K562 (cell line): ENCODE measurements around the gene FRMPD4. TPM values are rescaled to one million over a fixed set of nuclear protein-coding genes. Genes with fewer than 3 reads are reported as not detected.

Source experiments
- ATAC-seq: fragments of 200-7000 bp; cut with Tn5 transposase; 3 replicates; pipeline ENCODE4 v1.9.1; 2020; ENCODE audit warnings: moderate library complexity
- BruUV-seq: library from RNA; stranded (reverse); fragments of 400-500 nt; replicated peaks from 2 replicates; lab custom pipeline; 2021; lab: Mats Ljungman, UMichigan
- CTCF ChIA-PET: fragments of 300-600 bp; formaldehyde crosslinking; extraction: SDS; loops from one replicate; lab custom pipeline; 2021; ENCODE audit warnings: low intra/inter-chr PET ratio; lab: Yijun Ruan, JAX
- POLR2A ChIA-PET: fragments of 300-600, 350-650 bp; sonication (Branson Sonifier 250); formaldehyde crosslinking; extraction: SDS; loops from one replicate; lab custom pipeline; 2021; ENCODE audit warnings: antibody characterized with exemption, inconsistent platforms; lab: Yijun Ruan, JAX
- DNase-seq, 4 experiments: peaks; one replicate each; pipeline versions ENCODE4 v3.0.0 to v3.0.0-alpha.2; 2011 to 2018; ENCODE audit warnings: low spot score in 3 of 4, mixed read lengths in 3 of 4; ENCODE audit errors: extremely low read depth in 1 of 4
- FAIRE-seq: peaks from 2 replicates; lab custom pipeline; 2011; peaks lifted over from hg19 to GRCh38; lab: Jason Lieb, UNC
- H2AFZ ChIP-seq: 2 replicates; pipeline ENCODE4 v1.6.0; 2011; ENCODE audit warnings: low read depth, low read length, control low read depth, inconsistent platforms
- H3K27ac ChIP-seq: fragments of 200-600 bp; 3 replicates; pipeline ENCODE4 v1.8.0; 2011; ENCODE audit warnings: low read depth, mild to moderate bottlenecking, control low read depth, inconsistent platforms, low read length, moderate library complexity, mixed read lengths; ENCODE audit errors: extremely low read depth
- H3K27me3 ChIP-seq, 2 experiments: fragments of 300-600 bp in 1 of 2; 2 replicates in 1 of 2; 3 replicates in 1 of 2; pipeline versions ENCODE4 v1.6.0 to v1.8.0; 2011; ENCODE audit warnings: inconsistent platforms in 2 of 2, low read length in 2 of 2, mild to moderate bottlenecking in 1 of 2, mixed read lengths in 1 of 2, moderate library complexity in 1 of 2; ENCODE audit not compliant: control insufficient read depth in 2 of 2, insufficient read depth in 2 of 2
- H3K36me3 ChIP-seq: fragments of 300-600 bp; 3 replicates; pipeline ENCODE4 v1.8.0; 2011; ENCODE audit warnings: mild to moderate bottlenecking, low read length, inconsistent platforms; ENCODE audit not compliant: control insufficient read depth, insufficient read depth
- H3K4me1 ChIP-seq, 2 experiments: fragments of 200-600 bp in 1 of 2; replicated peaks in 1 of 2; 2 replicates in 1 of 2; 3 replicates in 1 of 2; pipeline versions ENCODE4 v1.5.1 to v1.8.0; 2011; ENCODE audit warnings: inconsistent platforms in 2 of 2, low read length in 2 of 2, mild to moderate bottlenecking in 1 of 2, mixed read lengths in 1 of 2, moderate library complexity in 1 of 2; ENCODE audit not compliant: control insufficient read depth in 2 of 2, insufficient read depth in 2 of 2
- H3K4me2 ChIP-seq: 2 replicates; pipeline ENCODE4 v1.6.1; 2011; ENCODE audit warnings: low read length, control low read depth, inconsistent platforms, mixed read lengths; ENCODE audit not compliant: insufficient read depth
- H3K4me3 ChIP-seq: fragments of 200-600 bp; sonication (generic), shearing (Covaris generic); 2 replicates; pipeline ENCODE4 v1.5.1; 2016; ENCODE audit warnings: control low read depth, inconsistent platforms
- H3K79me2 ChIP-seq: fragments of 200-600 bp; 3 replicates; pipeline ENCODE4 v1.8.0; 2011; ENCODE audit warnings: low read length, inconsistent platforms; ENCODE audit not compliant: control insufficient read depth, insufficient read depth
- H3K9ac ChIP-seq, 2 experiments: 2 replicates each; pipeline versions ENCODE4 v1.6.0 to v1.6.1; 2011; ENCODE audit warnings: low read depth in 2 of 2, low read length in 2 of 2, control low read depth in 1 of 2, inconsistent platforms in 1 of 2, mild to moderate bottlenecking in 1 of 2, mixed read lengths in 1 of 2; ENCODE audit not compliant: insufficient read depth in 1 of 2
- H3K9me1 ChIP-seq: one replicate; pipeline ENCODE4 v1.6.0; 2011; ENCODE audit warnings: inconsistent platforms, mild to moderate bottlenecking, low read length, moderate library complexity; ENCODE audit not compliant: control insufficient read depth, insufficient read depth
- H3K9me3 ChIP-seq: replicated peaks from 2 replicates; pipeline ENCODE4 v1.5.1; 2011; ENCODE audit warnings: low read depth, low read length, inconsistent platforms; ENCODE audit not compliant: control insufficient read depth, insufficient read depth
- H4K20me1 ChIP-seq: replicated peaks from 2 replicates; pipeline ENCODE4 v1.6.1; 2011; ENCODE audit warnings: low read length, inconsistent platforms, mixed read lengths; ENCODE audit not compliant: control insufficient read depth, insufficient read depth
- BRCA1 ChIP-seq, 2 experiments: fragments of 450-650 bp in 1 of 2; sonication (generic) in 1 of 2; formaldehyde crosslinking in 1 of 2; IDR thresholded peaks; 2 replicates each; pipeline versions ENCODE4 v1.5.0 to v1.6.1; 2017 to 2020; ENCODE audit warnings: mild to moderate bottlenecking in 1 of 2, missing genetic modification reagents in 1 of 2
- FOXA3 ChIP-seq, 2 experiments: fragments of 450-650 bp in 1 of 2; sonication (generic) in 1 of 2; formaldehyde crosslinking; IDR thresholded peaks in 1 of 2; conservative IDR thresholded peaks in 1 of 2; 2 replicates each; pipeline versions ENCODE4 v1.4.0 to v1.8.0; 2020 to 2022; ENCODE audit warnings: mild to moderate bottlenecking in 2 of 2, missing genetic modification reagents in 1 of 2
- GMEB1 ChIP-seq: fragments of 250-450 bp; sonication (Bioruptor Pico); IDR thresholded peaks from 2 replicates; pipeline ENCODE4 v1.4.0; 2020; ENCODE audit warnings: mild to moderate bottlenecking
- NEUROD1 ChIP-seq: fragments of 150-350 bp; IDR thresholded peaks from 2 replicates; pipeline ENCODE4 v1.6.1; 2014; ENCODE audit warnings: borderline replicate concordance, low read length, low read depth; ENCODE audit not compliant: partially characterized antibody
- NFRKB ChIP-seq: fragments of 450-650 bp; IDR thresholded peaks from 2 replicates; pipeline ENCODE4 v1.6.1; 2016; ENCODE audit warnings: low read depth
- NR2C1 ChIP-seq, 2 experiments: fragments of 450-650 bp; IDR thresholded peaks; 2 replicates each; pipeline ENCODE4 v1.6.1; 2017; ENCODE audit warnings: mild to moderate bottlenecking in 2 of 2, antibody characterized with exemption in 1 of 2, inconsistent platforms in 1 of 2, missing compliant biosample characterization in 1 of 2, missing genetic modification characterization in 1 of 2
- RBM15 ChIP-seq: fragments of 200-400 bp; formaldehyde crosslinking; IDR thresholded peaks from 2 replicates; pipeline ENCODE4 v1.6.1; 2018; ENCODE audit warnings: mild to moderate bottlenecking, low read length, moderate library complexity; ENCODE audit not compliant: insufficient read depth
- RBM17 ChIP-seq: fragments of 200-400 bp; formaldehyde crosslinking; IDR thresholded peaks from 2 replicates; pipeline ENCODE4 v1.6.1; 2017; ENCODE audit warnings: low read depth, mild to moderate bottlenecking, low read length, borderline replicate concordance
- SIN3B ChIP-seq: fragments of 450-650 bp; IDR thresholded peaks from 2 replicates; pipeline ENCODE4 v1.6.1; 2017; ENCODE audit warnings: low read depth, mild to moderate bottlenecking, moderate library complexity
- ZNF184 ChIP-seq: sonication (generic); formaldehyde crosslinking; IDR thresholded peaks from 2 replicates; pipeline ENCODE4 v1.5.0; 2020; ENCODE audit warnings: missing genetic modification reagents
- ZNF224 ChIP-seq: sonication (generic); formaldehyde crosslinking; IDR thresholded peaks from 2 replicates; pipeline ENCODE4 v1.8.0; 2022; ENCODE audit warnings: mild to moderate bottlenecking, missing genetic modification reagents
- ZNF592 ChIP-seq: fragments of 450-650 bp; IDR thresholded peaks from 2 replicates; pipeline ENCODE4 v1.6.1; 2017; ENCODE audit warnings: antibody characterized with exemption, mild to moderate bottlenecking
- WGBS: fragments of 100-300 bp; shearing (Covaris generic); methylation state at CpG from one replicate; pipeline ENCODE4 v1.1.6; 2016; ENCODE audit warnings: low coverage, mixed read lengths; ENCODE audit not compliant: insufficient coverage; ENCODE audit errors: missing lambda C conversion rate; 5-methylcytosine and 5-hydroxymethylcytosine counted together
- in situ Hi-C: fragments of 300-500 bp; cut with MboI; formaldehyde crosslinking; loops from 4 replicates; pipeline ENCODE4 v1.15.0; 2018; ENCODE audit warnings: inconsistent platforms, mixed read lengths
- intact Hi-C: fragments of 100-400 bp; cut with micrococcal nuclease; formaldehyde crosslinking; loops from 2 replicates; pipeline ENCODE4 v1.14.2; 2022
- polyA plus RNA-seq, 8 experiments: library from polyadenylated mRNA; depleted of rRNA in 4 of 8; stranded (reverse) in 5 of 8; unstranded in 3 of 8; fragments of >200 nt; fragmentation: Nextera tagmentation in 2 of 8; fragmentation: Illumina TruSeq in 1 of 8; extraction: Ambion mirVana in 2 of 8; extraction: Trizol in 1 of 8; gene quantifications; 2 replicates each; pipeline versions ENCODE4 v1.2.1 to v1.2.3, GENCODE V29; 2011 to 2014; ENCODE audit warnings: inconsistent platforms in 1 of 8, missing spikeins in 1 of 8
- total RNA-seq, 7 experiments: library from RNA; depleted of rRNA in 6 of 7; stranded (reverse); fragments of >200 nt in 6 of 7; fragmentation: Illumina TruSeq in 2 of 7; extraction: Trizol in 2 of 7; gene quantifications; 2 replicates each; pipeline versions ENCODE4 v1.2.1 to v1.2.3, GENCODE V29; 2011 to 2021; ENCODE audit warnings: low replicate concordance in 1 of 7

Gene FRMPD4
- total and polyA plus RNA-seq, 9 of the 15 experiments (the other 6 are each of a cell fraction or from before 2014, with no cell fraction given): not detected

GRCh38 chrX:12115377-12115776 lies 22.9 kb upstream of the FRMPD4 start:
- Histone ChIP-seq H3K9me3 (no peaks in the 10 kb centered on the region), H3K79me2 (no peaks in the 10 kb centered on the region), H3K4me2 (no peak overlapping the region), H3K27ac (no peak overlapping the region), H4K20me1 (no peaks in the 10 kb centered on the region), H3K27me3 (no peaks in the 10 kb centered on the region), H3K9ac (no peak overlapping the region), H3K36me3 (no peaks in the 10 kb centered on the region), H3K9me1 (no peaks in the 10 kb centered on the region), H3K4me1 (no peaks in the 10 kb centered on the region), H2AFZ (no peak overlapping the region), H3K4me3 (no peak overlapping the region)
- in situ Hi-C loops (no loop called here), intact Hi-C loops (no loop called here)
- CTCF ChIA-PET: interaction anchor here (0.6 kb wide), 1 partner anchor 1258 kb away, joined by 3 read pairs; no protein-coding TSS in a partner anchor
- DNase-seq: peak in 2 of 4 experiments; percentile 2 to 11
- POLR2A ChIA-PET: no interaction called here
- FAIRE-seq: no peak
- no peak for TF ChIP-seq NFRKB
- TF ChIP-seq BRCA1 (IDR thresholded peaks at IDR 0.05): no peak
- TF ChIP-seq BRCA1 (CRISPR knock-in tag; IDR thresholded peaks at IDR 0.05): no peak
- no peak for TF ChIP-seq RBM15
- no peak for TF ChIP-seq FOXA3 (CRISPR knock-in tag; conservative IDR thresholded peaks at IDR 0.05 in 1 of 2, IDR thresholded peaks at IDR 0.05 in 1 of 2)
- TF ChIP-seq ZNF592: no peak
- no peak for TF ChIP-seq RBM17
- no peak for TF ChIP-seq ZNF184 (CRISPR knock-in tag)
- TF ChIP-seq GMEB1 (CRISPR knock-in tag): no peak
- TF ChIP-seq NR2C1 (IDR thresholded peaks at IDR 0.05): no peak
- no peak for TF ChIP-seq NR2C1 (tag; IDR thresholded peaks at IDR 0.05)
- TF ChIP-seq ZNF224 (CRISPR knock-in tag): no peak
- no peak for TF ChIP-seq SIN3B
- no peak for TF ChIP-seq NEUROD1
- ATAC-seq: no peak
- BruUV-seq: no TSS peak
- WGBS: 0% methylated on average over 2 of the region's 2 CpGs
